HEK293T (cell line): Measurements from ENCODE around the gene HMOX1.

Source experiments
- ARNT ChIP-seq: fragments of 450-650 bp; IDR thresholded peaks from 2 replicates; pipeline ENCODE4 v1.6.1; 2017; ENCODE audit warnings: mild to moderate bottlenecking
- BHLHE40 ChIP-seq: fragments of 450-650 bp; IDR thresholded peaks from 2 replicates; pipeline ENCODE4 v1.6.1; 2016; ENCODE audit warnings: mild to moderate bottlenecking, moderate library complexity, borderline replicate concordance
- FOXA1 ChIP-seq: fragments of 450-650 bp; IDR thresholded peaks from 2 replicates; pipeline ENCODE4 v1.6.1; 2016; ENCODE audit warnings: mild to moderate bottlenecking
- FOXK2 ChIP-seq: fragments of 450-650 bp; IDR thresholded peaks from 2 replicates; pipeline ENCODE4 v1.6.1; 2016; ENCODE audit warnings: mild to moderate bottlenecking
- HDGF ChIP-seq: fragments of 450-650 bp; IDR thresholded peaks from 2 replicates; pipeline ENCODE4 v1.6.1; 2017; ENCODE audit warnings: antibody characterized with exemption, borderline replicate concordance
- L3MBTL2 ChIP-seq: fragments of 450-650 bp; conservative IDR thresholded peaks from 2 replicates; pipeline ENCODE4 v1.6.1; 2016; ENCODE audit warnings: mild to moderate bottlenecking
- LEF1 ChIP-seq: fragments of 450-650 bp; IDR thresholded peaks from 2 replicates; pipeline ENCODE4 v1.6.1; 2017; ENCODE audit warnings: mild to moderate bottlenecking, borderline replicate concordance
- SP1 ChIP-seq: fragments of 450-650 bp; IDR thresholded peaks from 2 replicates; pipeline ENCODE4 v1.6.1; 2017
- SUZ12 ChIP-seq: fragments of 450-650 bp; IDR thresholded peaks from 2 replicates; pipeline ENCODE4 v1.6.1; 2016; ENCODE audit warnings: mild to moderate bottlenecking
- TARDBP ChIP-seq: fragments of 450-650 bp; IDR thresholded peaks from 2 replicates; pipeline ENCODE4 v1.6.1; 2016

DNA sequence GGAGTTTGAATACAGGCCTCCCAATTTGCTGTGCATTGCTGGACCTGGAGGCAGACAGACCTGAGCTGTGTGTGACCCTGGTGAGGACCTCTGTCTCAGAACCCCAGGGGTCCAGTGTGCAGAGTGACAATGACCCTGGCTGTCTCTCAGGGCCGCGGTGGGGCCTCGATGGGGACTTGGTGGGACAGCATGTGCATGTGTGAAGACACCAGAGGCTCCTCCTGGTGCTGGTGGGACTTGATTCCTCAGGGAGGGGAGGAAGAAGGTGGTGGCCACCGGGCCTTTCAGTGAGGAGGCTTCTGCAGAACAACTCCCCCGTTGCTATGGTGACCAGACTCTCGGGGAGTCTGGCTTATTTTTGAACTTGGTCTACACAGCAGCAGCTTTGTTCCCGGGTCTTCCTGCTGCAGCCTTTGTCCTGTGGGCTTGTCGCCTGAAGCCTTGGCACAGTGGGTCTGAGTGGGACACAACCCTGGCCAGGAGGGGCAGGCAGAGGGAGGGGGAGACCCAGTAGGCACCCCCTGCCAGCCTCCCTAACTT, 54.4 kb downstream of the HMOX1 start:
- TF ChIP-seq SP1 = no peak
- TF ChIP-seq TARDBP = no peak
- TF ChIP-seq FOXA1 = no peak
- no peak for TF ChIP-seq HDGF
- TF ChIP-seq L3MBTL2 = no peak
- TF ChIP-seq BHLHE40 = no peak
- TF ChIP-seq ARNT = no peak
- TF ChIP-seq FOXK2 = no peak
- no peak for TF ChIP-seq SUZ12
- no peak for TF ChIP-seq LEF1
